Measurements from ENCODE around the gene MAP3K14. TPM values are rescaled to one million over a fixed set of nuclear protein-coding genes. Genes with fewer than 3 reads are reported as not detected.

The MAP3K14 gene
- total RNA-seq, 2 donors from 2014 or later: 8.2 to 10.6 TPM

DNA sequence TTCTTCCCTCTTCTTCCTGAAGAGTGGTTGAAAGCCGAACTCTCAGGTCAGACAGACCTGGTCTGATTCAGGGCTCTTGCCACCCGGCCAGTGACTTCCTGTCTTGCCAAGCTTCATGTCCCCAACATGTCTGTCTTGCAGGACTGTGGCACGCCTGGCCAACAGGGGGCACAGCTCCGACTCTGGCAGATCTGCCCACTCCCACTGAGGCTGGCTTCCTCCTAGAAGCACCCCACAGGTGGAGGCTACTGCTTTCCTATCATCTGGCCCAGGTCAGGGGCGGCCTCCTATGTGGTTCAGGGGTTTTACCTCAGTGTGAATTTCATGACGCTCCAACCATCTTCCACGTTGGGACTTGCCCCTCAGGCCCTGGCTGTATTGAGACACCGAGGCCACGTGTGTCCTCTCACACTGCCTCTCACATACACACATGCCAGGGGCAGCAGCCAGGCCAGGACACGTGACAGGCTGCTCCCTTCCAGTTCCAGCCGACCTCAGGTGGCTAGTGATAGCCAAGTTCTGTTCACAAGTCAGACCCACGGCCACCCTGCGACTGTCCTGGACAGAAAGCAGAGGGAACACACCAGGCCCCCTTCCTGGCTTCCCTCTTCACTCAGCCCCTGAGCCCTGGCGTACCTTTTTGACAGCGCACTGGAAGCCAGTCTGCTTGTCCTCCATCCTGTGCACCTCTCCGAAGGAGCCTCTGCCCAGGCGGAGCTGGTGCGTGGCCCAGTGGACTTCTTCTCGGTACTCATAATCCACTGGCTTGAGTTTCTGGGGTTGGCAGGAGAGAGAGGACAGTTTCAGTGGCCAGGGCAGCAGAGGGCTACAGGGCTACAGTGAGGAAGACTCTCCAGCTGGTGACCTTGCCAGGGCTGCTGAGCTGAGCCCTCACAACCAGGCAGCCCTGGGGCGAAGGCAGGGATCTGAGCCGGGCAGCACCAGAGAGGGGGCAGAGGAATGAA lies 32.4 kb downstream of the MAP3K14 start:
- Histone ChIP-seq H3K36me3 (peaks cover 65% of the 10 kb centered on the region), H3K9me3 (no peaks in the 10 kb centered on the region), H3K27ac (peak overlapping the region; percentile 90), H3K27me3 (no peaks in the 10 kb centered on the region), H3K4me3 (no peak overlapping the region), H3K4me1 (peaks cover 0 to 61% of the 10 kb centered on the region in 2 donors)
- DNase-seq (ENCODE audit: low spot score): no peak
- TF ChIP-seq, protein P1, sequence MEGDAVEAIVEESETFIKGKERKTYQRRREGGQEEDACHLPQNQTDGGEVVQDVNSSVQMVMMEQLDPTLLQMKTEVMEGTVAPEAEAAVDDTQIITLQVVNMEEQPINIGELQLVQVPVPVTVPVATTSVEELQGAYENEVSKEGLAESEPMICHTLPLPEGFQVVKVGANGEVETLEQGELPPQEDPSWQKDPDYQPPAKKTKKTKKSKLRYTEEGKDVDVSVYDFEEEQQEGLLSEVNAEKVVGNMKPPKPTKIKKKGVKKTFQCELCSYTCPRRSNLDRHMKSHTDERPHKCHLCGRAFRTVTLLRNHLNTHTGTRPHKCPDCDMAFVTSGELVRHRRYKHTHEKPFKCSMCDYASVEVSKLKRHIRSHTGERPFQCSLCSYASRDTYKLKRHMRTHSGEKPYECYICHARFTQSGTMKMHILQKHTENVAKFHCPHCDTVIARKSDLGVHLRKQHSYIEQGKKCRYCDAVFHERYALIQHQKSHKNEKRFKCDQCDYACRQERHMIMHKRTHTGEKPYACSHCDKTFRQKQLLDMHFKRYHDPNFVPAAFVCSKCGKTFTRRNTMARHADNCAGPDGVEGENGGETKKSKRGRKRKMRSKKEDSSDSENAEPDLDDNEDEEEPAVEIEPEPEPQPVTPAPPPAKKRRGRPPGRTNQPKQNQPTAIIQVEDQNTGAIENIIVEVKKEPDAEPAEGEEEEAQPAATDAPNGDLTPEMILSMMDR (IDR thresholded peaks at IDR 0.05): peak in 1 of 2 donors; percentile 28

DNA sequence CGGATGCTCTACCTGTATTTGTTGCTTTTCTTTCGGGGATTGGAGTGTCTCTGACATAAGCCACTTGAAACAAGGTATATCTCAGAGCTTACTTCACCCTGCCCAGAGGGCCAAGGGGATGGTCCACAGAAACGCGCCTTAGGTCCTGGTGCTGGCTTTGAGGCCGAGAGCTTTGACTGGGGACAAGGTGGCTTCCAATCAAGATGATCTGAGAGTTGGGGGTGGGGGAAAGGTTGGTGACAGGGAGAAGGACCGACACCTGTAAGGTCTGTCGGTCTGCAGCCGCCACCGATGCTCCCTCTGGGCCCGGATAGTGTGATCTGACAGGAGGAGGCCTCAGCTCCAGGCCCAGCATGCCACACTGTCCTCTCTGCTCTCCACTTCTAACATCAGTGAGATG lies 33.1 kb downstream of the MAP3K14 start:
- no peaks in the 10 kb centered on the region for H3K9me3 ChIP-seq
- TF ChIP-seq, protein P1 (IDR thresholded peaks at IDR 0.05): no peak
- no peak overlapping the region for H3K4me3 ChIP-seq
- H3K4me1 ChIP-seq: peaks cover 0 to 61% of the 10 kb centered on the region in 2 donors
- peak overlapping the region; percentile 90 for H3K27ac ChIP-seq
- no peak for DNase-seq (ENCODE audit: low spot score)
- H3K27me3 ChIP-seq: no peaks in the 10 kb centered on the region
- peaks cover 59% of the 10 kb centered on the region for H3K36me3 ChIP-seq

DNA sequence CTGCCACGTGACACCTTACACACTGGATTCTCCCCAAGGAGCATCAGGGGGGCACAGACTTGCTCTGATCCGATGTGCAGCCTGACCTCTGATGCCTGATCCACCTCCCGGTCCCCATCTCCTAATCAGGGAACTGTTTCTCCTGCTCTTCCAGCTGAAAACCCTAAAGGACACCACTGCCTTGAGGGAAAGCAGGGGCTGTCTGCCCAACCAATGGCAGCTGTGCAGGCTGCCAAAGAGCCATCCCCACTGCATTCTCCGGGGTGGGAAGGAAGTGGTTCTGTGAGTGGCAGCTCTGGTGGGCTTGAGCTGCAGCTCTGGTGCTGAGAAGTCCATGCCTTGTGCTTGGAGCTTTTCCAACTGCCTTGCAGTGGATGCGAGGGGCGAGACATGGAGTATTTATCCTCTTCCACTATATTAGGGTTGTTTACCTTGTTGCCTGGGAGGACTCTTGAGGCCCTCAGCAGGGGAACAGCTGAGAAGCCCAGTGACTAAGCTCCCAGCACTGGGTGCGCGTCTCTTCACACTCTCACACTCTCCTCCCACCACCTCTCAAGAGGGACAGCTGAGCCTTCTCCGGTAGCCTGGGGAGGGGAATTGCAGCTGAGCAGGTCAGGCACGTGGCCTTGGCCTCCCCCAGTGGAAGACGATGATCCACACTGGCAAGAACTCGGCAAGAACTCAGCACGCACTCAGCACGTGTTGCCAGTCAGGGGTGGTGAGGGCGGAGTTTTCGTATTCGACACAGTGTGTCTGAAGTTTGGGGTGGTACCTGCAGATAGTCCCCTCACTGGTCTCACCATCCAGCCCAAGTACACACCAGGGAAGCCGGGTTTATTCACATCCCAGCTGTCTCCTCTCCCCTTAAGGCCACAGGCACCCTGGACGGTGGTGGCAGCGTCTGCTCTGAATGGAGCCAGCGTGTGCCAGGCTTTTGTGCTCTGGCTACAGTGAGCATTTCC lies 33.9 kb downstream of the MAP3K14 start:
- peak; percentile 76 for DNase-seq (ENCODE audit: low spot score)
- Histone ChIP-seq H3K27me3 (no peaks in the 10 kb centered on the region), H3K9me3 (no peaks in the 10 kb centered on the region), H3K4me3 (no peak overlapping the region), H3K36me3 (peaks cover 52% of the 10 kb centered on the region), H3K4me1 (peaks cover 0 to 61% of the 10 kb centered on the region in 2 donors), H3K27ac (peak overlapping the region; percentile 90)
- TF ChIP-seq, protein P1 (IDR thresholded peaks at IDR 0.05): no peak

DNA sequence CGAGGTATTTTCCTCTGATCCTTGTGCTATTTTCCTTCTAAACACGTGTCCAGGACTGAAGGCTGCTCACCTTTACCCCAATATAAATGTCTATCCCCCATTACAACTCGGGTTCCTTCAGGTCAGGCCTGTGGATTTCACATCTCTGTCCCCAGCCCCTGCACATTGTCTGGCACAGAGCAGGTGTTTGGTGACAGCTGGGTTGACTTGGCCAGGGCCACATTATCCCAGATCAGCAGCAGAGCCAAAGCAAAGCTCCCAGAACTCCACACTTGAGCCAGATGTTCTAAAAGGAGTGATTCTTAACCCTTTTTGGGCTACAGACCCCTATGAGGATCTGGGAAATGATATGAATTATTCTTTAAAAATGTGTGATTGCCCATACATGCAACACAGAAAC lies 36.9 kb downstream of the MAP3K14 start:
- TF ChIP-seq, protein P1 (IDR thresholded peaks at IDR 0.05): no peak
- Histone ChIP-seq H3K27me3 (no peaks in the 10 kb centered on the region), H3K9me3 (no peaks in the 10 kb centered on the region), H3K4me1 (peaks cover 0 to 62% of the 10 kb centered on the region in 2 donors), H3K36me3 (peaks cover 21% of the 10 kb centered on the region), H3K4me3 (no peak overlapping the region), H3K27ac (peak overlapping the region; percentile 84 to 90)
- no peak for DNase-seq (ENCODE audit: low spot score)

DNA sequence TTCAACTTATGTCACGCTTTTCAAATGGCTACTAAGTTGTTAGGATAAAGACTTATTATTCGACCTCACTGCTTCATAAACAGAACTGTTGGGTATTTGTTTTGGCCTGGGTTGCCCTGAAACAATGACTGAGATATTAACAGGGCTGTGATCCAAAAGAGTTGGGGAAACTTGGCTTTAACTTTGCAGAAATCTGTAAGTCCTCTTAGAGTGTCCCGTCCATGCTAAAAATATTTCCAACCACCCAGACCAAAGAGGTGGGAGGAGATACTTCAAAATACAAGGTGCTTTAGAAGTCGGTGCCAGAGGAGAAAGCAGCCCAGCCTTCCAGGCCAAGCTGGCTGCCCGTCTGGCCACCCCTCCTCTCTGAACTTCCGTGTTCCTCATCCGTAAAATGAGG lies 38.8 kb downstream of the MAP3K14 start:
- Histone ChIP-seq H3K4me1 (peaks cover 0 to 58% of the 10 kb centered on the region in 2 donors), H3K36me3 (peaks cover 27% of the 10 kb centered on the region), H3K27me3 (no peaks in the 10 kb centered on the region), H3K9me3 (no peaks in the 10 kb centered on the region), H3K27ac (peak overlapping the region; percentile 84 to 90), H3K4me3 (no peak overlapping the region)
- DNase-seq (ENCODE audit: low spot score): no peak
- TF ChIP-seq, protein P1 (IDR thresholded peaks at IDR 0.05): no peak
